Neural crest cell (in vitro differentiated cells): ENCODE data around the gene GIPC2. TPM values are rescaled to one million over a fixed set of nuclear protein-coding genes. Genes with fewer than 3 reads are reported as not detected.

ENCODE experiments used
- DNase-seq: peaks from one replicate; pipeline ENCODE4 v3.0.0; 2021; ENCODE audit warnings: low read depth, mixed read lengths, low spot score
- H3K27ac Mint-ChIP-seq: one replicate; pipeline ENCODE4 v1.8.0; 2021; ENCODE audit warnings: mild to moderate bottlenecking, mixed read lengths; ENCODE audit not compliant: unreplicated experiment
- H3K27me3 Mint-ChIP-seq: 2 replicates; pipeline ENCODE4 v1.8.0; 2021; ENCODE audit warnings: low read depth, mild to moderate bottlenecking, mixed read lengths
- H3K36me3 Mint-ChIP-seq: 2 replicates; pipeline ENCODE4 v1.8.0; 2021; ENCODE audit warnings: low read depth, mild to moderate bottlenecking, mixed read lengths
- H3K4me1 Mint-ChIP-seq: 2 replicates; pipeline ENCODE4 v1.8.0; 2021; ENCODE audit warnings: mixed read lengths
- H3K4me3 Mint-ChIP-seq: one replicate; pipeline ENCODE4 v1.8.0; 2021; ENCODE audit warnings: mild to moderate bottlenecking, mixed read lengths
- H3K9me3 Mint-ChIP-seq: 2 replicates; pipeline ENCODE4 v1.8.0; 2021; ENCODE audit warnings: mixed read lengths
- CTCF ChIP-seq: fragments of 200-600 bp; sonication (generic); conservative IDR thresholded peaks from 2 replicates; pipeline ENCODE4 v1.5.0; 2021; ENCODE audit warnings: antibody characterized with exemption, mild to moderate bottlenecking
- total RNA-seq: library from RNA; stranded (reverse); gene quantifications from 2 replicates; pipeline ENCODE4 v1.2.1, GENCODE V29; 2021

Gene GIPC2
- total RNA-seq, 1 donor from 2014 or later = not detected

GRCh38 chr1:78168306-78168705 is 122.5 kb downstream of the GIPC2 start:
- DNase-seq = no peak
- Mint-ChIP-seq H3K27me3 (no peaks in the 10 kb centered on the region), H3K4me1 (no peaks in the 10 kb centered on the region), H3K9me3 (no peaks in the 10 kb centered on the region), H3K27ac (no peak overlapping the region), H3K4me3 (no peak overlapping the region), H3K36me3 (no peaks in the 10 kb centered on the region)
- no peak for TF ChIP-seq CTCF

- Mint-ChIP-seq H3K36me3 (no peaks in the 10 kb centered on the region), H3K4me1 (no peaks in the 10 kb centered on the region), H3K27ac (no peak overlapping the region), H3K4me3 (no peak overlapping the region), H3K9me3 (no peaks in the 10 kb centered on the region), H3K27me3 (no peaks in the 10 kb centered on the region)
- TF ChIP-seq CTCF = no peak
- no peak for DNase-seq
Observed at GRCh38 chr1:78170859-78171258, 125.1 kb downstream of the GIPC2 start.

GRCh38 chr1:78171736-78172590 is 126.2 kb downstream of the GIPC2 start:
- H3K4me3 Mint-ChIP-seq = no peak overlapping the region
- H3K9me3 Mint-ChIP-seq = no peaks in the 10 kb centered on the region
- H3K4me1 Mint-ChIP-seq = no peaks in the 10 kb centered on the region
- no peak overlapping the region for H3K27ac Mint-ChIP-seq
- H3K36me3 Mint-ChIP-seq = no peaks in the 10 kb centered on the region
- TF ChIP-seq CTCF = no peak
- H3K27me3 Mint-ChIP-seq = no peaks in the 10 kb centered on the region
- DNase-seq = no peak

- TF ChIP-seq CTCF = no peak
- H3K4me1 Mint-ChIP-seq = no peaks in the 10 kb centered on the region
Observed at GRCh38 chr1:78176448-78176847, 130.7 kb downstream of the GIPC2 start.

GRCh38 chr1:78177708-78178270 is 132.0 kb downstream of the GIPC2 start:
- no peak for TF ChIP-seq CTCF
- Mint-ChIP-seq H3K27ac (no peak overlapping the region), H3K36me3 (no peaks in the 10 kb centered on the region), H3K4me3 (no peak overlapping the region), H3K4me1 (no peaks in the 10 kb centered on the region), H3K27me3 (peaks cover 2% of the 10 kb centered on the region), H3K9me3 (no peaks in the 10 kb centered on the region)
- no peak for DNase-seq

More at GRCh38 chr1:78176448-78176847, 130.7 kb downstream of the GIPC2 start:
- no peak for DNase-seq
- Mint-ChIP-seq H3K27ac (no peak overlapping the region), H3K27me3 (peaks cover 2% of the 10 kb centered on the region), H3K9me3 (no peaks in the 10 kb centered on the region), H3K36me3 (no peaks in the 10 kb centered on the region), H3K4me3 (no peak overlapping the region)
